Right ventricle myocardium inferior (tissue), 1 donor: Measurements from ENCODE around the gene KCNQ1. TPM values are rescaled to one million over a fixed set of nuclear protein-coding genes. Genes with fewer than 3 reads are reported as not detected.
A peak's percentile ranks its signal among the peaks of the same experiment; 100 is the strongest.
"Not testable (repeated sequence)": the region's sequence is repeated elsewhere in the genome, so short reads cannot be mapped to it uniquely, and the experiment has no call there.

Experiments used
- ATAC-seq: fragments of 200-7000 bp; cut with Tn5 transposase; one replicate; pipeline ENCODE4 v1.9.1; 2020; ENCODE audit warnings: mild to moderate bottlenecking, moderate library complexity
- DNase-seq: peaks from one replicate; pipeline ENCODE4 v3.0.0; 2021; ENCODE audit errors: missing footprints
- intact Hi-C: fragments of 100-400 bp; cut with DNase I; formaldehyde crosslinking; loops from one replicate; pipeline ENCODE4 v1.11.0; 2022
- total RNA-seq: library from RNA; stranded (reverse); fragmentation: NEBNext Ultra II Directional; extraction: Animal tissue kit (Norgen Biotek cat#: 25700); gene quantifications from one replicate; pipeline ENCODE4 v1.2.1, GENCODE V29; 2021
- donor health status: DM: no; HTN: yes; CAD: no; lungs with severe emphysema.

The KCNQ1 gene
- total RNA-seq, 1 donor from 2014 or later: 40.0 TPM

DNA sequence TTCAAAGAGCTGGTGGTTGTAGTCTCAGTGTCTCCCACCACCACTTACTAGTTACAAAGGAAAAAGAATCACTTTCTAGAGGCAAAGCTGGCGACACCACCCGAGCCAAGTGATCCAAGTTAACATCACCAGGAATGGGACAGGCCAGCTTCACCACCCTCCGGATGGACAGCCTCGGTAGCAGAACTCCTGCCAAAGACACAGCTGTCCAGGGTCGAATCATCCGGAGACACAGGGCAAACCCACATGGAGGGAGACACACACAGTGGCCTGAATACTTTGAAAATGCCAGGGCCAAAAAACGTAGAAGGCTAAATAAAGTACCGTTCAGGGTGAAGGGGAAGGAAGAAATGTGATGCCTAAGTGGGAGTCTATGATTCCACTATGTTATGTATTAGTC lies 33.1 kb downstream of the KCNQ1 start:
- intact Hi-C loops: no loop called here
- DNase-seq: no peak
- ATAC-seq: no peak

DNA sequence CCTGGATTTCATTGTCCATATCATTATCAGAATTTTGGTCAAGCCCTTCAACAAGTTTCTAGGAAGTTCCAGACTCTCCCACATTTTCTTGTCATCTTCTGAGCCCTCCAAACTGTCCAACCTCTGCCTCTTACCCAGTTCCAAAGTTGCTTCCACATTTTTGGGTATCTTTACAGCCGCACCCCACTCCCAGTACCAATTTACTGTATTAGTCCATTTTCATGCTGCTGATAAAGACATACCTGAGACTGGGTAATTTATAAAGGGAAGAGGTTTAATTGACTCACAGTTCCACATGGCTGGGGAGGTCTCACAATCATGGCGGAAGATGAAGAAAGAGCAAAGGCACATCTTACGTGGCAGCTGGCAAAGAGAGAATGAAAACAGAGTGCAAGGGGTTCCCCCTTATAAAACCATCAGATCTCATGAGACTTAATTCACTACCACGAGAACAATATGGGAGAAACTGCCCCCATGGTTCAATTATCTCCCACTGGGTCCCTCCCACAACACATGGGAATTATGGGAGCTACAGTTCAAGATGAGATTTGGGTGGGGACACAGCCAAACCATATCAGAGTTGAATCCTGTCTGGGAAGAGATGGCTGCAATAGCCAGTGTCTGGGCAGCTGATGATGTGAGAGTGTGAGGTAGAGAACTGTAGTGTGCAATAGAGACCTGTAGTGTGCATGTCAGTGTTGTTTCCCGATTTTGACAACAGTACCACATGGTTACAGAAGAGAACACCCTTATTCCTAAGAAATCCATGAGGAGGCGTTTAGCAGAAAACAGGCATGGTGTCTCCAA lies 35.5 kb downstream of the KCNQ1 start:
- ATAC-seq: not testable (repeated sequence)

DNA sequence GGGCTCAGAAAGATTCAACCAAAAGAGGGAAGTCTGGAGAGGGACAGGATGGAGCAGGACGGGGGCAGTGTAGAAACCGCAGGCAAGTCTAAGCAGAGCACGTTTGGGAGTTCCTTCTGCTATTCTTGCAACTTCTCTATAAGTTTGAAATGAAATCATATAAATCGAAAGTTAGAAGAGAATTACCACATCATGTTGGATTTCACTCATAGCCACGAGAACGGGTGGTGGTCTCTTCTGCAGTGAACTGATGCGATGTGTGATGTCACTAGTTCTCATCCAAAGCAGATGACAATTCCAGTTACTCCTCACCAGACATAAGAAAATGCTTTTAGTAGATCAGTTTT lies 36.0 kb downstream of the KCNQ1 start:
- ATAC-seq: peak; percentile 70

More for the DNA sequence above, 35.5 kb downstream of the KCNQ1 start:
- DNase-seq, intact Hi-C loops: not testable (repeated sequence)

DNA sequence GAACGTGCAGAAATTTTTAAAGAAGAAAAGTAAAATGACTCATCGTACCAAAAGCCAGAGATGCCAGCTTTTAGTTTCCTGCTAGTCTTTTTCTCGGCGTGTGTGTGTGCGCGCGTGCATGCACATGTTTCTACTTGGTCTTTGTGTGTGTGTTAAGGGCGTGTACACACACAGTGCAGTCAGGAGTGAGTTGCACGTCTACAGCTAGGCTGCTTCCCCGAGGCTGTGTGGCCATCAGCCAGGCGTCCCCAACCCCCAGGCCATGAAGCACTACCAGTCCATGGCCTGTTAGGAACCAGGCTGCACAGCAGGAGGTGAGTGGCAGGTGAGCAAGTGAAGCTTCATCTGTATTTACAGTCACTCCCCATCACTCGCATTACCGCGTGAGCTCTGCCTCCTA lies 36.4 kb downstream of the KCNQ1 start:
- ATAC-seq (no peak), DNase-seq (no peak)
- intact Hi-C loops: no loop called here

More for the DNA sequence above, 36.0 kb downstream of the KCNQ1 start:
- intact Hi-C loops: no loop called here
- no peak for DNase-seq

DNA sequence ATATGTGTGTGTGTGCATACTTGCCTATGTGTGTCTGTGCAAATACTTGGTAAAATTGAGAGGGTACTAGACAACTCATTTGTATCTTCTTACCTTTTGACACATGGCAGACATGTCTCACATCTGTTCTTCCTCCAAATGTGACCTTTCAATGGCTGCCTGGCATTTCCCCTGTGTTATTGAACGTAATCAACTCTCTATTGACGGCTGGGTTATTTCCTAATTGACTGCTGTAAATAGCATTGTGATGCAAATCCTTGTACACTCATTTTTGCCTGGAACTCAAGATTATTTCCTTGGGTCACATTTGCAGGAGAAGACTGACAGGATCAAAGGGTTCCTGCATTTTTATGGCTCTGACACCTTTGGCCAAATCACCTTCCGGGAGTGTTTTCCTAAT lies 37.4 kb downstream of the KCNQ1 start:
- no peak for ATAC-seq
- DNase-seq: no peak
- intact Hi-C loops: no loop called here

DNA sequence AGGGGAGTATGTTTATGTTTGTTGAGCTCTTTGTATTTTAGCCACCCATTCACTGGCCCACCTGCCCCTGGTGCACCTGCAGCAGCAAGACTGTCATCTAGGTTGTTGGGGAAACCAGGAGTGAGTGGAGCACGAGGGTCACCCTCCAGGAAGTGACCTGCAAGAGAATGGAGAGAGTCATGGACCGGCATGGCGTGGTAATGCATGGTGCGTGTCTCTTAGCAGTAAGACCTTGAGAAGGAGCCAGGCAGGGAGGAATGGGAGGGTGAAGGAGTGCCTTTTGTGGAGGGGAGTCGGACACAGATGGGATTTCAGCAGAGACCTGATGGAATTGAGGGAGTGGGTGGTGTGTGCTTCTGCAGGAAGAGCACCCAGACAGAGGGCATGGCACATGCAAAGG lies 37.9 kb downstream of the KCNQ1 start:
- ATAC-seq: no peak
- intact Hi-C loops: no loop called here
- no peak for DNase-seq

DNA sequence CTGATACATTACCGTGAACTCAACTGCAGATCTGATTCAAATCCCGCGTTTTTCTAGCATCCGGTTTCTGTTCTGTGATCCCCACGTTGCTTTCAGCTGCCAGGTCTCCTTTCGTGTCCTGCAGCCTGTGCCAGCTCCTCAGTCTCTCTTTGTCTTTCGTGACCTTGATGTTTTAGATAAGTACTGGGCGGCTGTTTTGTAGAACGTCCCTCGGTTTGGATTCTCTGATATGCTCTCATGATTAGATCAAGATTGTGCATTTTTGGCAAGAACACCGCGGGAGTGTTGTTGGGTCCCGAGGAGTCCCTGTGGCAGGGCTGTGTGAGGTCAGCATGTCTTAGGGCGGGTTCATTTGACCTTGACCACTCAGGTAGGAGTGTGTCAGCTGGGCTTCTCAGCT lies 38.6 kb downstream of the KCNQ1 start:
- ATAC-seq: no peak
- no peak for DNase-seq
- intact Hi-C loops: no loop called here

DNA sequence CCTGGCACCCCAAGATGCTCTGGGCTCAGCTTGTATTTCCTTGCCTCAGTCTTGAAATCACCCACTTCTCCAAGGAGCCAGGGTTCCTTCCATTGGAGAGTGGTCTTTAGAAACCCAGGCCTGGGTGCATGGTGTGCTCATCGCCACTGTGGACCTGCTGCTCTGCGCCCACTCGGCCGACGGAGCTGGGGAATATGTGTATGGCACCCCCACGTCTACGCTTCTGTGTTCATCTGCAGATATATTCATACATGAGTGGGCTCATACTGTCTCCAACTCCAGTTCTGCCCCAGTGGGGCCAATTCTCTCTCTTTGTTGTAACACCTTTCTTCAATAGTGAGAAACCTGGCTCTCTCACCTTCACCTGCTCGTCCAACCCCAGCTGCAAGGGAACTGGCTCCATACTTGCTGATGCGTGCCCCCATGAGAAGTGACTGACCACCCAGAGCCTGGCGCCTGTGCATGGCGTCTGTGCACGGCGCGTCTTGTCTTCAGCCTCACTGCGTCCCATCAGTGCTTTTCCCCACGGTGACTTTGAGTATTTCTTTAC lies 39.8 kb downstream of the KCNQ1 start:
- intact Hi-C loops: no loop called here
- DNase-seq (no peak), ATAC-seq (no peak)

DNA sequence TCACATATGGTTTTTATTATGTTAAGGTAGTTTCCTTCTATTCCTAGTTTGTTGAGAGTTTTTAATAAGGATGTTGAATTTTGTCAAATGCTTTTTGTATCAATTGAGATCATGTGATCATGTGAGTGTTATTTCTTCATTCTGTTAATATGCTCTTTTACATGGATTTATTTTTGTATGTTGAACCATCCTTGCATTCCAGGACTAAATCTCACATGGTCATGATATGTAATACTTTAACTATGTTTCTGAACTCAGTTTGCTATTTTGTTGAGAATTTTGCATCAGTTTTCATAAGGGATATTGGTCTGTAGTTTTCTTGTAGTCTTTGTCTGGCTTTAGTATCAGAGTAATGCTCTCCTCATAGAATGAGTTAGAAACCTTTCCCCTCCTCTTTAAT lies 43.2 kb downstream of the KCNQ1 start:
- intact Hi-C loops: no loop called here
- no peak for ATAC-seq
- no peak for DNase-seq

DNA sequence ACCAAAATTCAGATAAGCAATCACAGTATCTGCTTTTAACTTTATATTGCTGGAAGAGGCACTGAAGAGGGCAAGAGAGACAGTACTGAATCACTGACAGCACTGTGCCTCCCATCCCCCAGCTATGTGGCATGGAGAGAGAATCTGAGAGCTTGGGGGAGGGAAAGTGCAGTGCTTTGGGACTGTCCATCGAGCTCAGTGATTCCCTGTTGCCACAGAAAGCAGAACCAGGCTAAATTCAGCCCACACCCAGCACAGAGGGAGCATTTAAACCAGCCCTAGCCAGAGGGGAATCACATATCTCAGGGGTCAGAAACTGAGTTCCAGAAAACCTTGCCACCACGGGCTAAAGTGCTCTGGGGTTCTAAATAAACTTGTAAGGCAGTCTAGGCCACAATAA lies 44.3 kb downstream of the KCNQ1 start:
- DNase-seq (no peak), ATAC-seq (no peak)
- intact Hi-C loops: no loop called here

DNA sequence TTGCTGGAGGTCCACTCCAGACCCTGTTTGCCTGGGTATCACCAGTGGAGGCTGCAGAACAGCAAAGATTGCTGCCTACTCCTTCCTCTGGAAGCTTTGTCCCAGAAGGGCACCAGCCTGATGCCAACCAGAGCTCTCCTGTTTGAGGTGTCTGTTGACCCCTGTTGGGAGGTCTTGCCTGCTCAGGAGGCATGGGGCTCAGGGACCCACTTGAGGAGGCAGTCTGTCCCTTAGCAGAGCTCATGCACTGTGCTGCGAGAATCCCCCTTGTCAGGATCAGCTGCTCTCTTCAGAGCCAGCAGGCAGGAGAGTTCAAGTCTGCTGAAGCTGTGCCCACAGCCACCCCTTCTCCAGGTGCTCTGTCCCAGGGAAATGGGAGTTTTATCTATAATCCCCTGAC lies 53.1 kb downstream of the KCNQ1 start:
- DNase-seq, ATAC-seq, intact Hi-C loops: not testable (repeated sequence)

DNA sequence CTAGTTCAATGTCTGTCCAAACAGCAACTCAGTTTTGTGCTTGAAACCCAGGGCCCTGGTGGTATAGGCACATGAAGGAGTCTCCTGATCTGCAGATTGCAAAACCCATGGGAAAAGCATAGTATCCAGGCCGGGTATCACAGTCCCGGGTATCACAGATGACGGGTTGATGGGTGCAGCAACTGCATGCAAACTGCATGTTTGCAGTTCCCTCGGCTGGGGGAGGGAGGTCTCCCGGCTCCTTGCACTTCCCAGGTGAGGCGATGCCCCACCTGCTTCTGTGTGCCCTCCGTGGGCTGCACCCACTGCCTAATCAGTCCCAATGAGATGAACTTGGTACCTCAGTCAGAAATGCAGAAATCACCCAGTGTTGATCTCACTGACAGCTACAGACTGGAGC lies 53.9 kb downstream of the KCNQ1 start:
- no peak for DNase-seq
- intact Hi-C loops: no loop called here
- ATAC-seq: no peak

DNA sequence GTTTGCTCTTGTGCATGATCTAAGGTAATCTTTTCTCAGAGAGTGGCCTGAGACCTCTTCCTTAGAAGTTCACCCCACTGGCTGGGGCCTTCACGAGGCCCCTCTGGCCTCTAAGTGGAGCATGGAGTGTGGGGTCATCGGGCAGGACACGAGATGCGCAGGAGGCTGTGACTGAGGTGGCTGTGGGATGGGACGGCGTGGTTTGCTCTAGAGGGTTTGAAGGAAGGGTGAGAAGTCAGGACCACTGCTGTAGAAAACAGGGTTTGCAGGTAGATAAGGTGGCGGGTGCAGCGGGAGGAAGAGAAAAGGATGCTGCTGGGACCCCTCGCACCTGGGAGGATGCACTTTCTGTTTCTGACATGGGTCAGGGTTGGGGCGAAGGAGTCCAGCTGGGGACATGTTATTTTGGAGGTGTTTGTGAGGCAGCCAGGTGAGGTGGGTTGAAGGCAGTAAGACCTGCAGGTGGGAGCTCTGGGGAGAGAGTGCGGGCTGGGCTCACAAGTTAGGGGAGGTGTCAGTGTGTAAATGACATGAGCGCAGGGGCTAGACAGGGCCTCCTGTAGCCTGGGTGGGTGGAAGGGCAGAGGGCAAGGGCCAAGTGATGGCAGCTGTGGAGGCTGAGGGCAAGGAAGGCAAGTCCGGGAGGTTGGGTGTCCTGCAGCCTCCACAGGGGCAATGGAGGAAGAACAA lies 62.5 kb downstream of the KCNQ1 start:
- ATAC-seq (no peak), DNase-seq (no peak)
- intact Hi-C loops: no loop called here

DNA sequence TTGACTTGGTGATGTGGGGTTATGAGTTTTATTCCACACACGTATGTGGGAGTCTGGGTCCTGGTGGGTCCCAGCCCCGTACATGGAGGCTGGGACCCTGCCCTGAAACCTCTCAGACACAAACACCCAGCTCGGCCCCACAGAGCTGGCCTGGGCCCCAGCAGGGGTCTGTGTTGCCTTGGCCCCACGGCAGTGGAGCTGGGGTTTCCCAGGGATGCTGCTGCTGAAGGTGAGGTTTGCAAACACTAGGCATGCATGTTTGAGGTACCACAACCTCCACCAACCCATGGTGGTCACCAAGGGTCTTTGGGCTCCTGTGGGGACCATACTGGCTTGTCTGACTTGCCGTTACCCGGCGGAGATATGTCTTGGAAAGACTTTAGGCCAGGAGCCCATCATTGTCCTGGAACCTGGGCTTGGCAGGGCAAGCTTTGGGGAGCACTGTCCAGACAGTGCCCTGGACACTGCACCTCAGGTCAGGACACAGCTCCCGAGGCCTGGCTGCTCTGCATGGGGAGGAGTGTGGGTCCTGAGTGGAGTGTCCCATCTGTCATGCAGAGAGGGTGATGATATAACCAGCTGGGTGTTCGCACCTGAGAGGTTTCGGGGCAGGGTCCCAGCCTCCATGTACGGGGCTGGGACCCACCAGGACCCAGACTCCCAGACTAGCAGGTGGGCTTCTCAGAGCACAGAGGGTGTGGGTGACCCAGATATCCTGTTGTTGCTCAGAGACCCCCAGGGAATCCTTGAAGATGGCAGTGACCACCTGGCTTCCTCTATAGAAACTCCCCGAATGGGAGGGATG lies 63.3 kb downstream of the KCNQ1 start:
- DNase-seq: no peak

DNA sequence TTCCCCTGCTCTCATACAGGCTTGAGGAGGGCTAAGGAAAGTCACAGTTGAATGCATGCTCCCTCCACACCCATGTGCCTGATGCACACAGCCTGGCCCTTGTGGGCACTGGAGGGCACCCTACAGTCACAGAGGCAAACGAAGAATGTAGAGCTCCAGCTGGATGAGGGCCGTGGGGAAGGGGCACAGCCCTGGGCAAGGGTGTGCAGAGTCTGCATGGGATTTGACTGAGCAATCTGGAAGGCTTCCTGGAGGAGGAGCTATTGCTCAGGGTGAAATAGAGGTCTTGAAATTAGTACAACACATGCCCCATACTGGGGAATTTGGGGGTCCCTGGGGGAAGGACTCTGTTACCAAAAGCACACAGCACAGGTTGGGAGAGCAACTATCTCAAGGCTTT lies 64.0 kb downstream of the KCNQ1 start:
- no peak for ATAC-seq
- no peak for DNase-seq
- intact Hi-C loops: loop anchor here (1.0 kb wide), 1 partner anchor 45 kb away; no protein-coding TSS in a partner anchor

More for the DNA sequence above, 63.3 kb downstream of the KCNQ1 start:
- intact Hi-C loops: no loop called here
- no peak for ATAC-seq

DNA sequence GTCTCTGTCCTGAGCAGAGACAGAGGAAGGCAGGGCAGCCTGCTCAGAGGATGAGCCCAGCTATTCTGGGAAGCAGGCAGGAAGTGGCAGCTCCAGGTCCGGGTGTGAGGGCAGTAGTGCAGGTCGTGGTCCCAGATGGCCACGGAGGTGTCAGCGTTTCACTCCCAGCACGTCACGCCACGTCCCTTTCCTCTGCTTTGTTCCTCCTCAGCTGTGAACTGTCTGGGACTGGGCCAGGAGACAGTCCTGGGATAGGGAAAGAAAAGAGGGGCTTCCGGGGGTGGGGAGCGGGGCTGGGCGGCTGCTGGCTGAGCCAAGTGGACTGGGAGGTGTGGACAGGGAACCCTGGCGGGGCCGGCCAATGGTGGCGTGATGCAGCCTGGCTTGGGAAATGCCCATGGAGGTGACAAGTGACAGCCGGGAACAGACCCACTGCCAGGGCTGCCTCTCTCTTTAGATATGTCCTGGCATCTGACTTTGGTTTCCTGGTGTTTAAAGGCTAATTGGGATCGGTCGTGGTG lies 64.7 kb downstream of the KCNQ1 start:
- DNase-seq (peak; percentile 67), ATAC-seq (peak; percentile 77)
- intact Hi-C loops: loop anchor here (1.0 kb wide), 1 partner anchor 46 kb away; no protein-coding TSS in a partner anchor

DNA sequence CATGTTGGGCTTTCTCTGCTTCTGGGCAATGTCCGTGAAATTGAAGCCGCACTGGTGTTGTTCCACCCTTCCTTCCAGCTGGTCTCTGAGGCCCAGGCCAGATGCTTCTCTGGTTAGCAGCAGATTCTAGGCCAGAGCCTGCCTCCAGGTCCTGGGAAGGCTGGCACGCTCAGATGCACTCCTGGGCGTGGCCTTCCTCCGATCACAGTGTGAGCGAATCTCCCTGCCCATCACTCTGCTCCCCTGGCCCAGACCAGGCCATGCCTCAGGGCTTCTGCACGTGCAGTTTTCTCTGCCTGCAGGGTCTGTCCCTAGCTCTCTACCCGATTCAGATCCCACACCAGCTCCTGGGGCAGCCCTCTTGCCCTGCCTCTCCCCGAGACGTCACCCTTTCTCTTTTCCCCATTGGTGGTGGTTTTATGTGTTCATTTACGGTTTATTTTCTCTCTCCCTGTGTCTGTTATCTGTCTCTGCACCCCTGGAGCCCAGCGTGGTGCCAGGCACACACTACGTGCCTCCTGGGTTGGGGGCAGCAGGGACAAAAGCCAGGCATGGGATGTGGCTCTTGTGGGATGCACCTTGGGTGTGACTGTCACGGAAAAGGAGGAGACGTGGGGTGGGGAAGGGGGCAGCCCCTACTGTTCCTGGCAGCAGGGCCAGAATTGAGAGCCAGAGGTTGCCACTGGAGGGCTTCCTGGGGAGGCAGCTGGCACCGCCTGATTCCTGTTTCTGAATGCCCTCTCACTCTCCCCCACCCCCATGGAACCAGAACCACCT lies 66.0 kb downstream of the KCNQ1 start:
- intact Hi-C loops: no loop called here
- DNase-seq (no peak), ATAC-seq (peak; percentile 1)
